ENCODE results near the gene UXS1. TPM values are rescaled to one million over a fixed set of nuclear protein-coding genes. Genes with fewer than 3 reads are reported as not detected.

The UXS1 gene
- polyA plus RNA-seq, 3 donors = 23.4 to 33.8 (median 29.3) TPM

GRCh38 chr2:106105151-106105922, 88.8 kb downstream of the UXS1 start:
- no peaks in the 10 kb centered on the region for H3K4me1 ChIP-seq (ENCODE audit: control insufficient read depth in 1 of 2, insufficient read depth in 2 of 2, low read length in 2 of 2)
- H3K4me3 Mint-ChIP-seq = no peak overlapping the region
- no peak overlapping the region for H3K9ac ChIP-seq (ENCODE audit: insufficient read depth, low read length, poor library complexity, severe bottlenecking)
- peaks cover 32 to 79% of the 10 kb centered on the region in 2 donors for H3K36me3 ChIP-seq (replicated peaks in 1 of 2; ENCODE audit: control insufficient read depth in 1 of 2, insufficient read depth in 2 of 2, low read length in 2 of 2)
- no peaks in the 10 kb centered on the region for H4K20me1 ChIP-seq (ENCODE audit: insufficient read depth, low read length)
- no peak for DNase-seq
- H3K79me2 ChIP-seq (ENCODE audit: insufficient read depth, low read length) = no peaks in the 10 kb centered on the region
- H3K4me2 ChIP-seq (replicated peaks; ENCODE audit: extremely low read depth, low read length, poor library complexity, severe bottlenecking) = no peak overlapping the region
- no peak overlapping the region for H2AFZ ChIP-seq (ENCODE audit: insufficient read depth, low read depth, low read length, poor library complexity, severe bottlenecking)
- H3K4me3 ChIP-seq (replicated peaks in 1 of 3; ENCODE audit: low read depth in 2 of 3, low read length in 3 of 3) = no peak overlapping the region
- H3K4me1 Mint-ChIP-seq = no peaks in the 10 kb centered on the region
- intact Hi-C loops (cut with micrococcal nuclease) = loop anchor here (2.0 to 5.0 kb wide), 2 partner anchors 477 to 481 kb away; no protein-coding TSS in a partner anchor
- H3K27ac Mint-ChIP-seq = no peak overlapping the region
- WGBS (ENCODE audit: insufficient coverage) = 91% methylated on average over 9 of the region's 16 CpGs
- H3K9me3 Mint-ChIP-seq = no peaks in the 10 kb centered on the region
- no peaks in the 10 kb centered on the region for H3K27me3 ChIP-seq (ENCODE audit: control insufficient read depth in 2 of 2, insufficient read depth in 2 of 2, low read length in 2 of 2)
- no peak for TF ChIP-seq CTCF (IDR thresholded peaks at IDR 0.05)
- peaks cover 0 to 4% (median 0%) of the 10 kb centered on the region in 3 donors for H3K27me3 Mint-ChIP-seq (ENCODE audit: low read depth in 3 of 3)
- H3K36me3 Mint-ChIP-seq = peaks cover 30 to 55% of the 10 kb centered on the region in 2 donors
- H3K9me3 ChIP-seq (replicated peaks in 1 of 2; ENCODE audit: control insufficient read depth in 1 of 2, insufficient read depth in 1 of 2, low read length in 2 of 2) = no peaks in the 10 kb centered on the region
- H3K27ac ChIP-seq (ENCODE audit: low read depth in 1 of 2, low read length in 2 of 2) = no peak overlapping the region

GRCh38 chr2:106104332-106105062, 89.6 kb downstream of the UXS1 start:
- no peak overlapping the region for H3K4me3 Mint-ChIP-seq
- peak; percentile 94 for TF ChIP-seq CTCF (IDR thresholded peaks at IDR 0.05)
- Histone ChIP-seq H3K9me3 (replicated peaks in 1 of 2; ENCODE audit: control insufficient read depth in 1 of 2, insufficient read depth in 1 of 2, low read length in 2 of 2) (no peaks in the 10 kb centered on the region), H3K79me2 (ENCODE audit: insufficient read depth, low read length) (no peaks in the 10 kb centered on the region), H3K4me3 (replicated peaks in 1 of 3; ENCODE audit: low read depth in 2 of 3, low read length in 3 of 3) (no peak overlapping the region), H3K36me3 (replicated peaks in 1 of 2; ENCODE audit: control insufficient read depth in 1 of 2, insufficient read depth in 2 of 2, low read length in 2 of 2) (peaks cover 31 to 79% of the 10 kb centered on the region in 2 donors), H3K27ac (ENCODE audit: low read depth in 1 of 2, low read length in 2 of 2) (no peak overlapping the region), H2AFZ (ENCODE audit: insufficient read depth, low read depth, low read length, poor library complexity, severe bottlenecking) (no peak overlapping the region), H3K4me2 (replicated peaks; ENCODE audit: extremely low read depth, low read length, poor library complexity, severe bottlenecking) (no peak overlapping the region), H3K9ac (ENCODE audit: insufficient read depth, low read length, poor library complexity, severe bottlenecking) (no peak overlapping the region), H3K27me3 (ENCODE audit: control insufficient read depth in 2 of 2, insufficient read depth in 2 of 2, low read length in 2 of 2) (no peaks in the 10 kb centered on the region), H4K20me1 (ENCODE audit: insufficient read depth, low read length) (no peaks in the 10 kb centered on the region), H3K4me1 (ENCODE audit: control insufficient read depth in 1 of 2, insufficient read depth in 2 of 2, low read length in 2 of 2) (no peaks in the 10 kb centered on the region)
- peaks cover 0 to 4% (median 0%) of the 10 kb centered on the region in 3 donors for H3K27me3 Mint-ChIP-seq (ENCODE audit: low read depth in 3 of 3)
- H3K4me1 Mint-ChIP-seq = no peaks in the 10 kb centered on the region
- peak; percentile 49 to 64 (median 62) for DNase-seq
- peaks cover 38 to 55% of the 10 kb centered on the region in 2 donors for H3K36me3 Mint-ChIP-seq
- H3K9me3 Mint-ChIP-seq = no peaks in the 10 kb centered on the region
- 78% methylated on average over 12 of the region's 16 CpGs for WGBS (ENCODE audit: insufficient coverage)
- intact Hi-C loops (cut with micrococcal nuclease) = loop anchor here (2.0 to 5.0 kb wide), 2 partner anchors 478 to 482 kb away; no protein-coding TSS in a partner anchor
- H3K27ac Mint-ChIP-seq = peak overlapping the region in 1 of 7 donors; percentile 50

All from CD14-positive monocyte (primary cell).